Vagina (tissue), 2 donors: ENCODE measurements around the gene BACE2.

ENCODE experiments used
- CTCF ChIP-seq, 3 experiments: fragments of 450-650 bp in 2 of 3; fragments of 200-600 bp in 1 of 3; sonication (generic) in 1 of 3; IDR thresholded peaks; one replicate each; pipeline ENCODE4 v1.5.1; 2017 to 2019; ENCODE audit warnings: antibody characterized with exemption in 3 of 3, mild to moderate bottlenecking in 2 of 3, moderate library complexity in 2 of 3
- POLR2A ChIP-seq, 2 donors: fragments of 450-650 bp; IDR thresholded peaks; one replicate each; pipeline ENCODE4 v1.6.1; 2017; ENCODE audit warnings: antibody characterized with exemption in 2 of 2, mild to moderate bottlenecking in 2 of 2, moderate library complexity in 2 of 2
- POLR2AphosphoS5 ChIP-seq, 2 donors: sonication (generic); formaldehyde crosslinking; IDR thresholded peaks; one replicate each; pipeline ENCODE4 v1.9.0; 2017; ENCODE audit warnings: antibody characterized with exemption in 2 of 2, mild to moderate bottlenecking in 2 of 2, low read depth in 1 of 2; ENCODE audit not compliant: insufficient read depth in 1 of 2

DNA sequence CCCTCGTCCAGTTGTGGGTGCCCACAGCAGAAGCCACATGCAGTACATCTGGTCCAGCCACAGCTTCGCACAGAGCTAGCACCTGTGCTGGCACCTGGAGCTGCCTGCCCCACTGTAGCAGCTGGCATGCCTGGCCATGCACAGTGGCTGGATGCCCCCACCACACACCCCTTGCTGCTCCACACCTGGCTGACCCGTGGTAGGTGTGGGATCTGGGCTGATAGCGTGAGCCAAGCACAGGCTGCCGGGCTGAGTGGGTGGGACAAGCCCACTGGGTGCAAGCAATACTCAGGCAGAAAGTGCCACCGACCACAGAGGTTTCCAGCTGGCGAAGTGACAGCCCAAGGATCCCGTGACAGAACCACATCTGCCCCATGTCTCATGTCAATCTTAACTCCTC lies 30.6 kb upstream of the BACE2 start:
- TF ChIP-seq POLR2A (IDR thresholded peaks at IDR 0.05) (no peak), CTCF (IDR thresholded peaks at IDR 0.05) (no peak), POLR2AphosphoS5 (IDR thresholded peaks at IDR 0.05; ENCODE audit: insufficient read depth in 1 of 2, low read depth in 1 of 2) (no peak)
